ENCODE results near the gene USP21.

The USP21 gene

DNA sequence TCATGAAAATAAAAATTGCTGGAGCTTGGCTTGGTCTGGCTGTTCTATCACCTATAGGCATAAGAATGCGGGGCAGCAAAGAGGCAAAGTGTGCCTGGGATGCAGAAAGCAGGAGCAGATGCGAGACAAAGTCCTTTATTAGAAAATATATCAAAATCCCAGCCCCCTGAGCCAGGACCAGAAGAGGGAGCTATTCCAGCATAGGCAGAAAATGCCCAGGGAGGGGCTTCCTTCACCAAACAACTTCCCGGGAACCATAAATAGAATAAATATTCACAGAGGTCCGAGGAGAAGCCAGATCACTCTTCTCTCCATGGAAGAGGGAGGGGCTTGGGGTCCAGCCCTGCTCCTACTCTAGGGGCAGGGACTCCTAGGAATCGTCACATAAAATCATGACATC is 11.9 kb downstream of the USP21 start:
- no peak for DNase-seq (ENCODE audit: low read depth)

DNA sequence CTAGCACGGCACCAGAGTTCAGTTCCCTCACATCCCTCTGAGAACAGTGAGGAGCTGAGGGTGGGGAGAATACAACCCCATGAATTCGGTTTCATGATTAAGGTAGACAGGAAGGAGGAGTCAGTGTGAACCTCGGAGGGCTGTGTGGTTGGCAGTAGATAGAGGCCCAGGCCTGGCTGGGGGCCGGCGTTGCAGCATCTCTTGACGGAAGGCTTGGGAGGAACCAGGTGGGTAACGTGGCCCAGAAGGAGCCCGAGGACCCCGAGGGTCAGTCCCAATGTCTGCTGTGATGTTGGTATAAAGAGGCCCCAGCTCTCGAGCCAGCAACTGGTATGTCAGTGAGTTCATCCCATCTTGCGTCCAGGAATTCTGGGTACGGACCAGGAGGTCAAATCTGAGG is 12.4 kb downstream of the USP21 start:
- no peak for DNase-seq (ENCODE audit: low read depth)

DNA sequence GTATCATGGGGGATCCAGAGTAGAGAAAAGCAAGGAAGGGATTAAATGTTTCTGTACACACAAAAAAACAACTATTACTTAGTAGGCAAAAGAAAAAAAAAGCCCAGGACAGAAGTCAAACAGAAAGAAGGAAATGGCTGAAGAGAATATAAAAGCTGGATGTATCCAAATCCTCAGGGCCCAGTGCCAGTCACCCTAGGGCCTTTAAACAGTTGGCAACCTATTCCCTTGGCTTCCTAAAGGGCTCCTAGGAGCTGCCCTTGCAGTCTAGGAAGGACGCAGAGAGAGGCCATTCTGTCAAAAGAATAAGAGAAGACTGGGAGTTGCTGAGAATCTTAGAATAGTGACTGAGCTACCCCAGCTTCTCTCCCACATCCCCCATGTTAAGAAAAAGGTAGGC is 13.0 kb downstream of the USP21 start:
- no peak for DNase-seq (ENCODE audit: low read depth)

DNA sequence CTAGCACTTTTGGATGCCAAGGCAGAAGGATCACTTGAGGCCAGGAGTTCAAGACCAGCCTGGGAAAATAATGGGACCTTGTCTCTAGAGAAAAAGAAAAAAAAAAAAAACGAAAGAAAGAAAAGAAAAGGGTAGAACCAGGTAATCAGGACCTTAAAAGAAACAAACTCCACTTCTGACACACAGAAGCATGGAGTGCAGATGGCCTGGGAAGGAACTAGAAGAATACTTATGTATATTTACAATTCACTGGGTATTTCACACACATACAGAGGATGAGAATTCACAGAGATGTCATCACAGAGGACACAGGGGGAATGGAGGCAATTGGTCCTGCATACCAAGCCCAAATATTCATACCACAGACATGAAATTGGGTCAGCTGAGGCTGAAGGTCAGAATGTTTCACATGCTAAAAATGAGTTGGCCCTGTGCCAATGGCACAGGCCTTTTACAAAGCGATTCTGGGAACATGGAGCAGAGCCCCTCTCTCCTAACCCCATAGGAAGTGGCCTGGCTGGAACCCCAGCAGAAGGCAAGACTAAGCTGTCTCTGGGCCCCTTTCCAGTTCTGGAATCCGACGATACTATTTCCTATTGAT is 13.6 kb downstream of the USP21 start:
- DNase-seq (ENCODE audit: low read depth) = peak; percentile 89

DNA sequence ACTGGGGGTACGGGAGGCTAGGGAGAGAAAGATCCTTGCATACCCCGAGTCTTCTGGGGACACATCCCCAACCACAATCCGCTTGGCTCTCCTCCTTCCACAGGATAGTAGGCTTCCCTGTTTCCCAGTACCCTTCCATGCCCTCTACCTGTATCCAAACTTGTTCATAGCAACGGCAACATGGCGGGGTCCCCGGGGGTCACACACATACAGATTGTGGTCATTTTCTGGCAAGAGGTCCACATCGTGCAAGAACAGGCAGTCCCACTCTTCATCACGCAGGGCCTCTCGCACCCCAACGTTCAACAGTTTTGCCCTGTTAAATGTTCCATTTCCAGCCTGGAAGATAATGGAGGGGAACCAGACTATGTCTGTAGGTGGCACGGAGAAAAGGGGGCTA is 14.4 kb downstream of the USP21 start:
- DNase-seq (ENCODE audit: low read depth) = no peak

DNA sequence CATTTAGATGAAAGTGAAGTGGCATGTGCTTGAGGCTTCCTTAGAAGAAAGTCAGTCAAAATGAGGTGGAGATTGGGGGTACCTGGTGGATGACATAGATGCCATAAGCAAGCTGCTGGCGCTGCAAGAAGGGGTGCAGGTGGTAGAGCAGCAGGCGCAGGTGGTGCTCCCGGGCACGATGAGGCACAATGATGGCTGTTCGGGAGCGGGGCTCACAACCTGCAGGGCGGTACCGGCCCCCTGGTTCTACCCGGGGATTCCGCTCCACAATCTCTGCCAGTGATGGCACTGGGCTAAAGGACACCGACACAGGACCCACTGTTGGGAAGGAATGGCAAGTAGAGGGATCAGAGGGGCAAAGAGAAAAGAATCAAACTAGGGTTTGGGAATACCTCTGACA is 15.6 kb downstream of the USP21 start:
- DNase-seq (ENCODE audit: low read depth) = no peak

DNA sequence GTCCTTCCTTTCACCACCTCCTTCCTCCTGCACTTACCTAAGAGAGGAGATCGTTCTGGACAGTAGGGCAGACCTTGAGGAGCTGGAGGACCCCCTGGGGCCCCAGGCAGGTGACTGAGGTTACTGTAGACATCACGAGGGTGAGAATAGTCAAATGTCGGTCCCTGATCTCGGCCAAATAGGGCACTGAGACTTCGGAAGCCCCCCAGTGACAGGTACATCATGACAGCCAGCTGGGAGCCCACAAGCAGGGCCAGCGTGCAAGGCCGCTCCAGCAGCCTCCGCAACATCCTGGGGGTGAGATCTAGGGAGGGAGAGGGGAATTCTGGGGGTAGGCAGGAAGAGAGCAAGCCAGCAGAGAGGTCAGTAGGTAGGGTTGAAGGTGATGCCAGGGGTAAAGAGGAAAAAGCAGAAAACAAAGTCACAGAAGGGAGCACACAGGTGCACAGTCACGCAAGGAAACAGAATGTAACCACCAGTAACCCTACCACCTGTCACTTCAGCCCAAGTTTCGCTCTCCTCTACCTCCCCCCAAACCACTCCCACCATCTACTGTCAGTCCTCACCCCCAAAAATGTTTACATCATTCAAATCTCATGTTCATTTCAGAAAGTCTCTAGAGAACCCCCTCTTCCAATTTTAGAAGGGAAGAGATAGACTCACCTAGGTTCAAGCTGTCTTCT is 16.6 kb downstream of the USP21 start:
- DNase-seq (ENCODE audit: low read depth) = no peak

DNA sequence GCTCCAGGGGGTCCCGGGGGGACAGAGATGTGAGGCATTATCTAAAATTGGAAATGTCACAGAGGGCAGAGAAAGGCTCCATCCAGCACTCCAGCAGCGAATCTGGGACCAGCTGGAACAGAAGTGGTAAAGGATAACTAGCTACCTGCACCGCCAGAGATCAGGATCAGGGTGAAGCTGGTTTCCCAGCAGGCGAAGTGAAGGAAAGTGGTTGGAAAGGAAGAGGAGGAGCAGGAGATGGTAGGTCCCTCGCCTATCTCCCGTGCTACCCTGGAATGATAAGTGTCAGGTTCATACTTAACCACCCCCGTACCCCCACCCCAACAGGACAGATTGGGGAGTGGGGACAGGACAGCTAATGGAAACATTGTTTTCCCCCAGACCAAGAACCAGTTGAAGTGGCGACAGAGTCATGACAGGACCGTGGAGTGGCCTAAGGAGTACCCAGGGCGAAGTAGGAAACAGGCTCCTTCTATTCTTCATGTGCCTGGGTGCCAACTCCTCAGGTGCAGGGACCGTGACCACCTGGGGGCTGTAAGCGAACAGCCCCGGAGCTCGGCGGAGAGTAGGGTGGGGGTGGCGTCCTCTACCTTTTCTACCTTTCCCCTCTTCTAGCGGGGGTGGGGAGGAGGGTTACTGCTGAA is 17.3 kb downstream of the USP21 start:
- DNase-seq (ENCODE audit: low read depth) = no peak

DNA sequence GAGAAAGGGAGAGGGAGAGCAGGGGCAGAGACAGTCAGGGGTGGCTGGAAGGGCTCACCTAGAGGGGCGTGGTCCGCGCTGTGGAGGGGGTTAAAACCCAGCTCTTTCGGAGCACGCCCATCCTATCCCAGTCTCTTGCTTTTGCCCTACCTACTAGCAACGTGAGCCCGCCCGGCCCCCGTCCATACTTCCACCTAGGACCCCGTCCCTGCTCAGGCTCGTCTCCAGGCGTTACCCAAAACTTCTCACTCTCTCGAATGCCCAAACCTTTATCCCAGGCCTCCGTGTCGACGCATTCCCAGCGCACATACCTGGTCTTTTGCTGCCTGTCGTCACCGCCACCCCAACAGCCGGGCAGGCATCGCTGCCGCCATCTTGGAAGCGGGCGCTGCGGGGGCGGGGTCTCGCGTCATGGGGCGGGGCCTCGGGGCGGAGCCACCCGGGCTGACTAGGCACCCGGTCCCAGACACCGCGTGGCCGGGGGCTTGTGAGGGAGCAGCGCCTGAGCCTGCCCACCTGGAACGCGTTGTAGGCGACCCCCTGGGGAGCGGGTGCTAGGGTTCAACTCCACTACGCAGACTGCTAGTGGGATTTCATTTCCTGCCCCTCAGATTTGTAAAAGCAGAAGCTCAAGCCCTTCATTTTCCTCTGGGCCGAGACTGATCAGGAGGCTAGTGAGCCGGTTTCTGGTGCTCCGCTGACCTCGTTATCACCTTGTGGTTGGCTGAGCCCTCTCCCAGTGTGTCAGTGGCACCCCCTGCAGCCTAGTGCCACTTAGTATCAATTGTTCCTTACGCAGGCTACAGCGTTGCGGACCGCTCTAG is 18.0 kb downstream of the USP21 start, which contains the start of gene B4GALT3:
TSS of gene B4GALT3 (minus strand) at position 396 of the 824 bp plus-strand sequence. CDS start 1,447 bp downstream, outside the sequence.
- DNase-seq (ENCODE audit: low read depth) = peak; percentile 54

DNA sequence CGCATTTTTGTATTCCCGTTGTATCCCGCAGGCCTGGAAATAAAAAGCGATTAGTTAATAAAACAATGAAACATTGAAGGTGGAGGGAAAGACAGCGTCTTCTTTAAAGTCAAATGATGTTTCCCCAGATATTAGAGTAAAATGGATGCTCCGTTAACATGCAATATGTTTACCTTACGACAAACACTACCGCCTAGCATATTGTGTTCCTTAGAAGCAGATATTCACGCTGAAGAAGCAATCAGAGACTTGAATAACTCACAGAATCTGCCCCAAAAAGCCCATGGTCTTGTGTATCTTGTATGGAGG is 18.6 kb downstream of the USP21 start:
- DNase-seq (ENCODE audit: low read depth) = no peak

DNA sequence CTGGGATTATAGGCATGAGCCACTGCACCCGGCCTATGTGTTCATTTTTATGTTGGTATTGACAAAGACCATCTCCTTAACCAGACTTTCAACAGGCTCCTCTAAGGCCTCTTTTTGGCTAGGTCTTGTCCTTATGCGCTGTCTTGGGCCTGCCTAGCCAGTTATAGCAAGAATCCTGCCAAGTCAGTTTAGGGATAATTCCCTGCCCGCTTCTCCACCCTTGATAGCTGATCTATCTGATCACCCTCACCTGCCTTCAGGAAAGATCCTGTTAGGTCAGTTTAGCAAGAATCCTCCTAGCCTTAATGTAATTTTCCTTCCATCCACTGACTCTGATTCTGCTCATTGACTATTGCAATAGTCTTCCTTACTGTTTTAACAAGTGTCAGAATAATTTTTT is 20.4 kb downstream of the USP21 start:
- no peak for DNase-seq (ENCODE audit: low read depth)

DNA sequence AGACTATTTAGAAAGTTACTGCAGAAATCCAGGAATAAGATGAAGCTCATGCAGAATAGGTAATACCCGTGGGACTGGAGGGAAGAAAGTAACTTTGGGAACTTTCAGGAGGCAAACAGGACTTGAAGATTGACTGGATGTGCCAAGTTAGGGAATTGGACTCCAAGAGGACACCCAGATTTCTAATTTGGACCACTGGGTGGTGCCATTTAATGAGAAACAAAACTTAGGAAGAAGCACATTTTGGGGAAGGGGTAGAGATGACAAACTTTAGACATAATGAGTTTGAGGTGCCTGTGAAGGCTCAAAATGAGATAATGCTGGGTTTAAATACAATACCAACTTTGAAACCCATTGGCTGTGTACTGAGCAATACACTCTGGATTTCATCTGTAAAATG is 21.3 kb downstream of the USP21 start:
- no peak for DNase-seq (ENCODE audit: low read depth)

DNA sequence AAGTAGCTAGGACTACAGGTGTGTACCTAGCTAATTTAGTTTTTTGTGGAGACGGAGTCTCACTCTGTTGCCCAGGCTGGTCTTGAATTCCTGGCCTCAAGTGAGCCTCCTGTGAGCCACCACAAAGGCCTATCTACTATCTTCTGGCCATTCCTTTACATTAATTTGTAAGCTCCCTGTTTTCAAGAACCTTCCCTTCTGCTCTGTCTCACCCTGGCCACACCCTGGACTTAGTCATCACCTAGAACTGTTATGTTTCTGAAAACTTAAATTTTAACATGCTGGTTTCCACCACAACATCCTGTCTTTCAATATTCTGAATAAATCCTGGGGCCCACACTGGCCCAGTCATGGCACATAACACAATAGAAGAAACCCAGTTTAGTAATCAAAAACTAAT is 22.9 kb downstream of the USP21 start:
- DNase-seq (ENCODE audit: low read depth) = peak; percentile 47

DNA sequence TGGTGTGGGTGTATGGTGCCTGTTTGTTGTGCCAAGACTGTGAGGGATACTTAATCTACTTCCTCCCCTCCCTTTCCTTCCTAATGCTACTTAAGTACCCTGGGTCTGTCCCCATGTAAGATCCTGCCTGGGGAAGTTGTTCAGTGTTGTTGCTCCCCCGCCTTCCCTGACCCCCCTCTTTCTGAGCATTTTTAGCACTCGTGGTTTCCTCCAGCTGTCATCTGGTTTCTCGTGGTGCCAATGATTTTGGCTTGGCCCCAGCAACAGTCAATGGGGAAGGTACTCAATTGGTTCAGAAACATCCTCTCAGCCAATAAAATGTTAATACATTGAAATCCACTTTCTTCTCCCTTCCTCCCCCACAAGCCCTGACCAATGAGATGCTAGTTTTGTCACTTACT is 26.0 kb downstream of the USP21 start:
- peak; percentile 31 for DNase-seq (ENCODE audit: low read depth)

DNA sequence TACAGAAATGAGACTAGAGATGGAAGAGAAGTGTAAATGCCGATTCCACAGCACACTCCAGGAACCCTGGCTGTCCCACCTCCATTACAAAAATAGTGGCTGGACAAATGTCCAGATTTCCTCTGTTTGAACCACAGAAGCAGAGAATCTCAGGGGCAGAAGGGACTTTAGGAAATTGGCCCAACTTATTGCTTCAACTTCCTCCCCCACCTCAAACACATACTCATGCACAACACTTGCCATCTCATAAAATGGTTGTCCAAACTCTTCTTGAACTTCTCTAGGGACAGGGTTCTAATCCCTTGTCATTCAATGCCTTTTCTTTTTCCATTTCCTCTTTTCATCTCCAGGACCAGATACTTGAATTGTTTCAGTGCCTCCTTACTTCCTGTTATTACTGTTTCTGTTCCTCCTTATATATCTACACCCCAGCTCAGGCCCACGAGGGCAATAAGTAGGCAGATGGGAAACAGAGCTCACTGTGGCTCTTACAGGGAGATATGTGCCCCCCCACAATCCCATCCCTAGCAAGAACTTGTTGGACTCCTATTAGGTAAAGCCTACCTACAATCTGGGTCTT is 26.5 kb downstream of the USP21 start:
- no peak for DNase-seq (ENCODE audit: low read depth)

DNA sequence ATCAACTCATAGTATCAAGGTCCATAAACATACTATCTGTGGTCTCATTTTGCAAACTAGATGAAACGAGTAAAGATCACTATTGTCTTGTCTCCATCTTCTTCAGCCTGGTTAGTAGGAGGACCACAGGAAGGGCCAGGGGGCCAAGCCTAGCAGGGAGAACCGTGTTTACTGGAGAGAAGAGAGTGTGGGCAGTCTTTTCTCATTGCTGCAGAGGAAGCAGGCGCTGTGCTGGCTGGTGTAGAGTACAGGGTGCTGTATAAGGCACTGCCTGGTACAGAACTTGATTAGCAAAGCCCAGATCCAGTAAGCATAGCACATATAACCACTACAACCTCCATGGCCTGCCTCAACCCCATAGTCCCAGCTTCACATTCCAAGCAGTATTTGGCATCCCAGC is 28.0 kb downstream of the USP21 start:
- DNase-seq (ENCODE audit: low read depth) = peak; percentile 88

DNA sequence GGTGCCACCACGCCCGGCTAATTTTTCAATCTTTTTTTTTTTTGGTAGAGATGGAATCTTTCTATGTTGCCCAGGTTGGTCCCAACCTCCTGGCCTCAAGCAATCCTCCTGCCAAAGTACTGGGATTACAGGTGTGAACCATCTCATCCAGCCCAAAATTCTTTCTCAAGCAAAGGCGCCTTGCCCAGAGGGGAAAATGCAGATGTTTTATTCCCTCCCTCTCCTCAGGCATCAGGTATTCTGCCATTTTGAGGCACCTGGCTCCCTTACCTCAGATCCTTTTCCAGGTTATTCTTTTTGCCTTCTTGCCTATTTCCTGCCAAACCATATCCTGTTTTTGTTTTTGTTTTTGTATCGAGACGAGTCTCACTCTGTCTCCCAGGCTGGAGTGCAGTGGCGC is 29.1 kb downstream of the USP21 start:
- DNase-seq (ENCODE audit: low read depth) = no peak

DNA sequence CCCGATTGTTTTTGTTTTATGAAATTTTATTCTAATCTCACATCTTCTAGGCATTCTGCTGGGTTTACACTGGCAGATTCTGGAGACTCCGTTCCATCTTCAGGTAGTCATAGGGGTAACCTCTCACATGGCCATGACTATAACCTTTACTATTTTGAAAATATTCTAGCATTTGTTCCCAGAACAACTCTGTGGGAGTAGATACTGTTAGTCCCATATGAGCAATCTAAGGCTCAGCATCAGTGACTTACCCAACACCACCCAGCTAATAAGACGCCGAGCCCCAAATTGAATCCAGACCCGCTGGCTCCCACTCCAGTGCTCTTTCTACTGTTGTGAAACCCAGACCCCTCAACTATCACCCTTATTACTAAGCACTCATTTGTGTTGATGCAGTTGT is 29.7 kb downstream of the USP21 start:
- peak; percentile 70 for DNase-seq (ENCODE audit: low read depth)

DNA sequence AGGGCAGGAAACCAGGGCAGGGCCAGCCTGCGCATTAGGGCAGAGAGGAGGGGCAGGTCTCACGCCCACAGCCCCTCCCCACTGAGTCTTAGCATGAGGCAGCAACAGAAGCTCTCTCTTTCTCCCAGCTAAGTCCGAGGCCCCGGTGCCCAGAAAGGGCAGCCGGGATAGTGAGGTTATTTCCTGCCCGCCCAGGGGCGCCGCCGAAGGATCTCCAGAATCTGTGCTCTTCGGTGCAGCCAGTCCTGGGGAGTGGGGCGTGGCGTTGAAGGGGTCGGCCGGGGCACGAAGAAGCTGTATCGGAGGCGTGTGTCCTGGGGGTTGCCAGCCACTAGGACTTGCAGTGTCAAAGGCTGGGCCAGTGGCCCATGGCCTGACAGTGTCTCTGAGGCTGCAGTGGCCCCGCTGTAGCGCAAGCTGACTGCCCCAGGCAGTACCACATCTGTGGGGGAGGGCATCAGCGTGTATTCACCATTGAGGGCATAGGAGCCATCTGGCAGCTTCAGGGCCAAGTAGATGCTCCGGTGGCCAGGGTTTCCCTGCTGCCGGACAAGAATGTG is 31.7 kb downstream of the USP21 start:
- no peak for DNase-seq (ENCODE audit: low read depth)

DNA sequence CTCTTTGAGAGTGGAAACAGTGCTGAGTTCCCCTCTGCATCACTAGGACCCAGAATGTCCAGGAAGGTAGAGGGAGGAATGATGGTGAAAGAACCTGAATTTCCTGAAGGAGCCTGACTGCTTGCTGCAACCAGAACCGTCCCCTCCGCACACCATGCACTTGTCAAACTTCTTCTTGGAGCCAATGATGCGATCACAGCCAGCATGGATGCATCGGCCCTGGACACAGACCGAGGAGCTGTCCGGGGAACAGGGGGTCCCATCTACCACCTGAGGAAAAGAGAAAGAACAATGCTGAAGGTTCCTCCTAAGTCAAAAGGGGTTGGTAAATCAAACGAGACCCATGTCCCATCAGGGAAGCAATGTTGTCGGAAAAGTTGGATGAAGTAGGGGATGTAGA is 32.7 kb downstream of the USP21 start:
- DNase-seq (ENCODE audit: low read depth) = no peak

DNA sequence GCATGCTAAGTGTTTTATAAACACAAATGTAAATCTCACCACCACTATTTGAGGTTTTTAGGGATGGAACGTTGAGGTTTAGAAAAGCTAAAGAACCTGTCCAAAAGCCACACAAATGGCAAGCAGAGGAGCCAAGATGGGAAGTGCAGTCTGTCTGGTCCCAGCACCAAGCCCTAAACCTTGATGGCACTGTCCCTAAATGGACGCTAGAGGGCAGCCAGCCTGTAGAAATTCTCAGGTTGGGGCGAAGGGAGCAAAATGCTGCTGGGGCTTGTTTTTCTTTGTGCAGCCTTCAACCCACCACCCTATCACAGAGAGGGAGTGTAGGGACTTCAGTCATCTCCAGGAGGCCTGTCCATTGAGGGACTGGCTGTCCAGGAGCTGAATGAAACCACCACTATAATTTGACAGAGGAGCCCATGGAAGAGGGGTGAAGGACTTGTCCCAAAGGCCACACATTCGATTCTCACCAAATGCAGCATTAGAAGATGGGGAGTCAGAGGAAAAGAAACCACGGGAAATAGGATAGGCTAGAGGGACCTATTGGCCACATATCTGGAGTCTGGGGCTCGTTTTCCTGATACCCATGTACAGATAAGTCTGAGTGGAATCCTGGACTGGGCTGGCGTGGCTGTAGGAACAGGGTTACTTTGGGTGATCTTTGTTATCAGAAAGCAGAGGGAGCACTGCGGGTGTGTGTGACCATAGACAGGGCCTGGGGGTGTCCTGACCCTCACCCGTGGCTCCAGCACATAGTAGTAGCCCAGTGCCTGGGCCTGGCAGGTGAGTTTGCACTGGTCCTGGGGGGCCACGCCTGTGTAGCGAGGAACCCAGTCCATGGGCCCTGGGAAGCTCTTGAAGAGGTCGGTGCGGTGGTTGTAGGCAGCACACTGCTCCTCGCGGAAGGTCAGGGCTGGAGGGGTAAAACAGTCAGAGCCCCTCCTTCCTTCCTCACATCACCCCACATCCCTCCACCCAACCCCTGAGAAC is 33.5 kb downstream of the USP21 start:
- DNase-seq (ENCODE audit: low read depth) = peak; percentile 61
